ENCODE measurements around the gene APPL1.

Gene APPL1

GRCh38 chr3:57309769-57310360 is 82.3 kb downstream of the APPL1 start:
- TF ChIP-seq, protein P1, sequence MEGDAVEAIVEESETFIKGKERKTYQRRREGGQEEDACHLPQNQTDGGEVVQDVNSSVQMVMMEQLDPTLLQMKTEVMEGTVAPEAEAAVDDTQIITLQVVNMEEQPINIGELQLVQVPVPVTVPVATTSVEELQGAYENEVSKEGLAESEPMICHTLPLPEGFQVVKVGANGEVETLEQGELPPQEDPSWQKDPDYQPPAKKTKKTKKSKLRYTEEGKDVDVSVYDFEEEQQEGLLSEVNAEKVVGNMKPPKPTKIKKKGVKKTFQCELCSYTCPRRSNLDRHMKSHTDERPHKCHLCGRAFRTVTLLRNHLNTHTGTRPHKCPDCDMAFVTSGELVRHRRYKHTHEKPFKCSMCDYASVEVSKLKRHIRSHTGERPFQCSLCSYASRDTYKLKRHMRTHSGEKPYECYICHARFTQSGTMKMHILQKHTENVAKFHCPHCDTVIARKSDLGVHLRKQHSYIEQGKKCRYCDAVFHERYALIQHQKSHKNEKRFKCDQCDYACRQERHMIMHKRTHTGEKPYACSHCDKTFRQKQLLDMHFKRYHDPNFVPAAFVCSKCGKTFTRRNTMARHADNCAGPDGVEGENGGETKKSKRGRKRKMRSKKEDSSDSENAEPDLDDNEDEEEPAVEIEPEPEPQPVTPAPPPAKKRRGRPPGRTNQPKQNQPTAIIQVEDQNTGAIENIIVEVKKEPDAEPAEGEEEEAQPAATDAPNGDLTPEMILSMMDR (IDR thresholded peaks at IDR 0.05; ENCODE audit: insufficient read depth, low read depth, low read length, missing control alignments) = no peak
- H3K4me3 ChIP-seq (ENCODE audit: low read length) = no peak overlapping the region
- no peak for DNase-seq (ENCODE audit: low read depth)

DNA sequence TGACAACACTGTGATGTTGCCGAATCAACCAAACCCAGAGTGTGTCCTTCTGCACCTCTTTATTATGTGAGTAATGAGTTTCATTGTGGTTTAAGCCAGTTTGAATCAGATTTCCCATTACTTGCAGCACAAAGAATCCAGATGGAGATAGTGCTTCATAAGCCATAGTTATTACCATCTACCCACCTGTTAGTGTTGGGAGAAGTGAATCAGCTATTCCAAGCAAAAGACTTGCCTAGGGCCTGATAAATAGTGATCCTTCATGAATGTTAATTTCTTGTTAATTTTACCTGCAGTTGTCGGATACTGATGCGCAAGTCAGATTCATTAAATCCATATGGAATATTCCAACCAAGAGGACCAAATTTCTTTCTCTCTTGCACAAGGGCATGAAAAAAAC is 86.7 kb downstream of the APPL1 start:
- TF ChIP-seq, protein P1 (IDR thresholded peaks at IDR 0.05; ENCODE audit: insufficient read depth, low read depth, low read length, missing control alignments) = no peak

More for the DNA sequence above, 86.7 kb downstream of the APPL1 start:
- no peak for DNase-seq (ENCODE audit: low read depth)
- no peak overlapping the region for H3K4me3 ChIP-seq (ENCODE audit: low read length)

Measured in epithelial cell of esophagus (primary cell).